GM21390 (cell line): Measurements from ENCODE around the gene SLC6A18.

Source experiments
- ATAC-seq: cut with Tn5 transposase; IDR thresholded peaks from one replicate; pipeline ENCODE4 v1.9.1; 2021; ENCODE audit not compliant: unreplicated experiment

Gene SLC6A18

GRCh38 chr5:1225081-1225480 lies at the start of gene SLC6A18:
Gene SLC6A18 (plus strand): TSS chr5:1225381. CDS start chr5:1225478, 97 bp downstream.
- ATAC-seq, result no peak

- no peak for ATAC-seq
Observed at GRCh38 chr5:1175801-1176472, 49.2 kb upstream of the SLC6A18 start.

- no peak for ATAC-seq
Observed at GRCh38 chr5:1176473-1177391, 48.4 kb upstream of the SLC6A18 start.

- no peak for ATAC-seq
Observed at GRCh38 chr5:1177826-1178528, 47.2 kb upstream of the SLC6A18 start.

GRCh38 chr5:1178529-1179382 lies 46.4 kb upstream of the SLC6A18 start:
- no peak for ATAC-seq

GRCh38 chr5:1179383-1179715 lies 45.8 kb upstream of the SLC6A18 start:
- ATAC-seq, result no peak

GRCh38 chr5:1180096-1180495 lies 45.1 kb upstream of the SLC6A18 start:
- ATAC-seq, result no peak

GRCh38 chr5:1180841-1181271 lies 44.3 kb upstream of the SLC6A18 start:
- no peak for ATAC-seq

GRCh38 chr5:1181451-1182359 lies 43.5 kb upstream of the SLC6A18 start:
- ATAC-seq, result no peak

- ATAC-seq, result no peak
Observed at GRCh38 chr5:1182360-1182632, 42.9 kb upstream of the SLC6A18 start.

GRCh38 chr5:1182633-1183423 lies 42.4 kb upstream of the SLC6A18 start:
- ATAC-seq, result no peak

GRCh38 chr5:1183424-1184162 lies 41.6 kb upstream of the SLC6A18 start:
- no peak for ATAC-seq

GRCh38 chr5:1184163-1184470 lies 41.1 kb upstream of the SLC6A18 start:
- ATAC-seq, result no peak

- ATAC-seq, result no peak
Observed at GRCh38 chr5:1184481-1184880, 40.7 kb upstream of the SLC6A18 start.

- ATAC-seq, result no peak
Observed at GRCh38 chr5:1185038-1185627, 40.0 kb upstream of the SLC6A18 start.

- ATAC-seq, result no peak
Observed at GRCh38 chr5:1185629-1186350, 39.4 kb upstream of the SLC6A18 start.

- no peak for ATAC-seq
Observed at GRCh38 chr5:1186351-1187233, 38.6 kb upstream of the SLC6A18 start.
